IMR-90 (cell line): ENCODE measurements around the gene COQ2.

Source experiments
- CTCF ChIP-seq: conservative IDR thresholded peaks from 2 replicates; pipeline ENCODE4 v1.5.1; 2012; ENCODE audit warnings: mild to moderate bottlenecking, low read depth, low read length, improper control_type of control experiment
- MXI1 ChIP-seq: IDR thresholded peaks from 2 replicates; pipeline ENCODE4 v1.6.1; 2012; ENCODE audit warnings: low read depth, mild to moderate bottlenecking, low read length, moderate library complexity, borderline replicate concordance

DNA sequence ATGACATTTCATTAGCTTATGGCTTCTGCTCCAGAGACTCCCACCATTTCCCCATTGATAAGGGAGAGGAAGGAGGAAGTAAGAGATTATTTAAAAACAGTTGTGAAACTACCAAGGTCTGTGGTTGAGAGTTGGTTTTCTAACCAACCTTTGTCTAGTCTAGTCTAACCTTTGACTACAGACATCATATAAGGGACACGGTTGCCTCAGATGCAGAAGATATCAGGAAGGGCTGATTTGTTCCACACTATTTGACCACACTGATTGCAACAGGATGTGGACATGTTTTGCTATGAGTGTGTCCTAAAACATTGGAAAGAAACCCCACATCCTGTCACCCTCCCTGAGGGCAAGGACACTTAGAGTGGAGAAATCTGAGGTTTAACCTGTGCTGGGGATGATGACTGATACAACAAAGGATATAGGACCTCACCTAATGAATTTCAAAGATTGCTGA is 53.0 kb downstream of the COQ2 start:
- TF ChIP-seq MXI1 (no peak), CTCF (no peak)
